Activated CD4-positive, CD25-positive, alpha-beta regulatory T cell (primary cell): Measurements from ENCODE around the gene AADAT.
"Not testable (repeated sequence)": the region's sequence is repeated elsewhere in the genome, so short reads cannot be mapped to it uniquely, and the experiment has no call there.

Source experiments
- DNase-seq, 4 experiments: peaks; one replicate each; lab custom pipeline; 2025; lab: John Stamatoyannopoulos, UW

The AADAT gene

GRCh38 chr4:170090352-170091052, 746 bp upstream of the AADAT start:
- DNase-seq = no peak

GRCh38 chr4:170089274-170089667, 485 bp downstream of the AADAT start:
- DNase-seq = no peak

- DNase-seq = no peak
These were observed 1.0 kb downstream of the AADAT start for GRCh38 chr4:170088716-170089115.

GRCh38 chr4:170087163-170087700, 2.5 kb downstream of the AADAT start:
- DNase-seq = no peak

GRCh38 chr4:170083541-170083940, 6.2 kb downstream of the AADAT start:
- no peak for DNase-seq

GRCh38 chr4:170080496-170080895, 9.3 kb downstream of the AADAT start:
- DNase-seq = no peak

GRCh38 chr4:170079981-170080380, 9.8 kb downstream of the AADAT start:
- DNase-seq = no peak

GRCh38 chr4:170071196-170071595, 18.6 kb downstream of the AADAT start:
- no peak for DNase-seq

GRCh38 chr4:170068438-170069128, 21.2 kb downstream of the AADAT start:
- no peak for DNase-seq

GRCh38 chr4:170059421-170059820, 30.3 kb downstream of the AADAT start:
- DNase-seq = no peak

GRCh38 chr4:170058826-170059225, 30.9 kb downstream of the AADAT start:
- no peak for DNase-seq

GRCh38 chr4:170057866-170058265, 31.9 kb downstream of the AADAT start:
- DNase-seq = no peak

- no peak for DNase-seq
These were observed 36.8 kb downstream of the AADAT start for GRCh38 chr4:170052919-170053318.

GRCh38 chr4:170051402-170051801, 38.4 kb downstream of the AADAT start:
- no peak for DNase-seq

GRCh38 chr4:170049766-170050165, 40.0 kb downstream of the AADAT start:
- DNase-seq = no peak

GRCh38 chr4:170047771-170048354, 41.9 kb downstream of the AADAT start:
- DNase-seq = peak; percentile 3 to 22 (median 8)

GRCh38 chr4:170046156-170046555, 43.6 kb downstream of the AADAT start:
- not testable (repeated sequence) for DNase-seq

GRCh38 chr4:170040031-170040680, 49.6 kb downstream of the AADAT start:
- no peak for DNase-seq

- no peak for DNase-seq
These were observed 51.0 kb downstream of the AADAT start for GRCh38 chr4:170038769-170039168.

- no peak for DNase-seq
These were observed 51.5 kb downstream of the AADAT start for GRCh38 chr4:170038232-170038631.

- DNase-seq = no peak
These were observed 52.3 kb downstream of the AADAT start for GRCh38 chr4:170037481-170037880.

GRCh38 chr4:170035845-170036244, 53.9 kb downstream of the AADAT start:
- no peak for DNase-seq

- DNase-seq = no peak
These were observed 54.5 kb downstream of the AADAT start for GRCh38 chr4:170035231-170035630.
